ENCODE measurements around the gene LIX1. TPM values are rescaled to one million over a fixed set of nuclear protein-coding genes. Genes with fewer than 3 reads are reported as not detected.

LIX1 gene
- total and polyA plus RNA-seq, 2 donors (not counting 1 experiment from before 2014, with no cell fraction given) = not detected

DNA sequence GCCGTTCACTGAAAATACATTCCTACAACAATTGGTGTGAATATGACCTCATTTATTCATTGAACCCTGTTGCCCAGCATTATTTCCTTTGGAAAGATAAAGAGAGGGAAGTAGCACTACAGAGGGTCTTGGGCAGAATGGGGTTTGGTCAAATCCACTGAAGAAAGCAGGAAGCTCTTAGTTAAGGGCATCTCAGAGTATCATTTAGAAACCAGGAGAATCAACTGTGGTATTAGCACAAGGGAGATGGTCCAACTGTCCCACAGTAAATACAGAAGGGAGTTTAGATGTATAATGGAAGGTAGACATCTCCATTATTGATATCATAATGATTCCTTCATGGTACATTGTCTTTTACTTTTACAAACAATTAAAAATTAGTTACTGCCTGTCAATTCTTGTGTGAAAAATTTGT, 47.1 kb downstream of the LIX1 start:
- Histone ChIP-seq H3K27ac (ENCODE audit: insufficient read depth, low read length) (no peak overlapping the region), H3K4me3 (replicated peaks in 1 of 4; ENCODE audit: control extremely low read depth in 1 of 4, insufficient read depth in 1 of 4, low read depth in 3 of 4, low read length in 4 of 4) (no peak overlapping the region), H3K9me3 (ENCODE audit: control insufficient read depth, insufficient read depth, low read depth, low read length) (no peaks in the 10 kb centered on the region), H3K79me2 (ENCODE audit: control insufficient read depth, insufficient read depth, low read length) (no peaks in the 10 kb centered on the region), H3K27me3 (ENCODE audit: control insufficient read depth, insufficient read depth, low read length) (peaks cover 4% of the 10 kb centered on the region), H2AFZ (ENCODE audit: low read length) (no peak overlapping the region), H3K36me3 (ENCODE audit: control insufficient read depth, insufficient read depth, low read length) (no peaks in the 10 kb centered on the region), H4K20me1 (ENCODE audit: control insufficient read depth, extremely low read depth, insufficient read depth, low read length) (no peaks in the 10 kb centered on the region), H3K9ac (ENCODE audit: insufficient read depth, low read length) (no peak overlapping the region), H3K4me2 (ENCODE audit: extremely low read depth, insufficient read depth, low read length) (no peak overlapping the region), H3K4me1 (ENCODE audit: control insufficient read depth, extremely low read depth, insufficient read depth, low read length) (no peaks in the 10 kb centered on the region)
- TF ChIP-seq, protein P1, sequence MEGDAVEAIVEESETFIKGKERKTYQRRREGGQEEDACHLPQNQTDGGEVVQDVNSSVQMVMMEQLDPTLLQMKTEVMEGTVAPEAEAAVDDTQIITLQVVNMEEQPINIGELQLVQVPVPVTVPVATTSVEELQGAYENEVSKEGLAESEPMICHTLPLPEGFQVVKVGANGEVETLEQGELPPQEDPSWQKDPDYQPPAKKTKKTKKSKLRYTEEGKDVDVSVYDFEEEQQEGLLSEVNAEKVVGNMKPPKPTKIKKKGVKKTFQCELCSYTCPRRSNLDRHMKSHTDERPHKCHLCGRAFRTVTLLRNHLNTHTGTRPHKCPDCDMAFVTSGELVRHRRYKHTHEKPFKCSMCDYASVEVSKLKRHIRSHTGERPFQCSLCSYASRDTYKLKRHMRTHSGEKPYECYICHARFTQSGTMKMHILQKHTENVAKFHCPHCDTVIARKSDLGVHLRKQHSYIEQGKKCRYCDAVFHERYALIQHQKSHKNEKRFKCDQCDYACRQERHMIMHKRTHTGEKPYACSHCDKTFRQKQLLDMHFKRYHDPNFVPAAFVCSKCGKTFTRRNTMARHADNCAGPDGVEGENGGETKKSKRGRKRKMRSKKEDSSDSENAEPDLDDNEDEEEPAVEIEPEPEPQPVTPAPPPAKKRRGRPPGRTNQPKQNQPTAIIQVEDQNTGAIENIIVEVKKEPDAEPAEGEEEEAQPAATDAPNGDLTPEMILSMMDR (conservative IDR thresholded peaks at IDR 0.05 in 1 of 2, IDR thresholded peaks at IDR 0.05 in 1 of 2; ENCODE audit: low read depth in 1 of 2, low read length in 2 of 2) = no peak
- TF ChIP-seq EZH2 (IDR thresholded peaks at IDR 0.05; ENCODE audit: low read length, missing control alignments) = no peak
- DNase-seq (ENCODE audit: low read depth in 2 of 2) = no peak

- peaks cover 4% of the 10 kb centered on the region for H3K27me3 ChIP-seq (ENCODE audit: control insufficient read depth, insufficient read depth, low read length)
- H3K9me3 ChIP-seq (ENCODE audit: control insufficient read depth, insufficient read depth, low read depth, low read length) = no peaks in the 10 kb centered on the region
- H3K9ac ChIP-seq (ENCODE audit: insufficient read depth, low read length) = no peak overlapping the region
- no peak overlapping the region for H3K27ac ChIP-seq (ENCODE audit: insufficient read depth, low read length)
- no peaks in the 10 kb centered on the region for H3K4me1 ChIP-seq (ENCODE audit: control insufficient read depth, extremely low read depth, insufficient read depth, low read length)
- no peaks in the 10 kb centered on the region for H4K20me1 ChIP-seq (ENCODE audit: control insufficient read depth, extremely low read depth, insufficient read depth, low read length)
- no peaks in the 10 kb centered on the region for H3K36me3 ChIP-seq (ENCODE audit: control insufficient read depth, insufficient read depth, low read length)
- no peaks in the 10 kb centered on the region for H3K79me2 ChIP-seq (ENCODE audit: control insufficient read depth, insufficient read depth, low read length)
- no peak for DNase-seq (ENCODE audit: low read depth in 2 of 2)
- TF ChIP-seq, protein P1 (conservative IDR thresholded peaks at IDR 0.05 in 1 of 2, IDR thresholded peaks at IDR 0.05 in 1 of 2; ENCODE audit: low read depth in 1 of 2, low read length in 2 of 2) = no peak
- no peak for TF ChIP-seq EZH2 (IDR thresholded peaks at IDR 0.05; ENCODE audit: low read length, missing control alignments)
- H3K4me2 ChIP-seq (ENCODE audit: extremely low read depth, insufficient read depth, low read length) = no peak overlapping the region
- H2AFZ ChIP-seq (ENCODE audit: low read length) = no peak overlapping the region
- H3K4me3 ChIP-seq (replicated peaks in 1 of 4; ENCODE audit: control extremely low read depth in 1 of 4, insufficient read depth in 1 of 4, low read depth in 3 of 4, low read length in 4 of 4) = no peak overlapping the region
Observed at GRCh38 chr5:97094579-97095317, 47.7 kb downstream of the LIX1 start.

GRCh38 chr5:97093193-97093592, 49.2 kb downstream of the LIX1 start:
- Histone ChIP-seq H3K27ac (ENCODE audit: insufficient read depth, low read length) (no peak overlapping the region), H2AFZ (ENCODE audit: low read length) (no peak overlapping the region), H3K4me3 (replicated peaks in 1 of 4; ENCODE audit: control extremely low read depth in 1 of 4, insufficient read depth in 1 of 4, low read depth in 3 of 4, low read length in 4 of 4) (no peak overlapping the region), H3K27me3 (ENCODE audit: control insufficient read depth, insufficient read depth, low read length) (peaks cover 8% of the 10 kb centered on the region), H3K4me2 (ENCODE audit: extremely low read depth, insufficient read depth, low read length) (no peak overlapping the region), H3K9ac (ENCODE audit: insufficient read depth, low read length) (no peak overlapping the region), H3K9me3 (ENCODE audit: control insufficient read depth, insufficient read depth, low read depth, low read length) (no peaks in the 10 kb centered on the region), H3K4me1 (ENCODE audit: control insufficient read depth, extremely low read depth, insufficient read depth, low read length) (no peaks in the 10 kb centered on the region), H3K36me3 (ENCODE audit: control insufficient read depth, insufficient read depth, low read length) (no peaks in the 10 kb centered on the region), H3K79me2 (ENCODE audit: control insufficient read depth, insufficient read depth, low read length) (no peaks in the 10 kb centered on the region), H4K20me1 (ENCODE audit: control insufficient read depth, extremely low read depth, insufficient read depth, low read length) (no peaks in the 10 kb centered on the region)
- TF ChIP-seq EZH2 (IDR thresholded peaks at IDR 0.05; ENCODE audit: low read length, missing control alignments) = no peak
- TF ChIP-seq, protein P1 (conservative IDR thresholded peaks at IDR 0.05 in 1 of 2, IDR thresholded peaks at IDR 0.05 in 1 of 2; ENCODE audit: low read depth in 1 of 2, low read length in 2 of 2) = no peak
- DNase-seq (ENCODE audit: low read depth in 2 of 2) = no peak
